Midbrain (tissue), 1 donor: ENCODE results near the gene DNAAF3.
"Not testable (repeated sequence)": the region's sequence is repeated elsewhere in the genome, so short reads cannot be mapped to it uniquely, and the experiment has no call there.

ENCODE experiments used
- DNase-seq: peaks from one replicate; lab custom pipeline; 2025; lab: John Stamatoyannopoulos, UW

The DNAAF3 gene

GRCh38 chr19:55175117-55175867 lies 8.9 kb upstream of the DNAAF3 start:
- DNase-seq: no peak

- DNase-seq: no peak
Observed at GRCh38 chr19:55174425-55175116, 8.2 kb upstream of the DNAAF3 start.

- no peak for DNase-seq
Observed at GRCh38 chr19:55173714-55174409, 7.4 kb upstream of the DNAAF3 start.

- DNase-seq: no peak
Observed at GRCh38 chr19:55173186-55173713, 6.8 kb upstream of the DNAAF3 start.

GRCh38 chr19:55172741-55173140 lies 6.3 kb upstream of the DNAAF3 start:
- no peak for DNase-seq

- DNase-seq: not testable (repeated sequence)
Observed at GRCh38 chr19:55172318-55172717, 5.9 kb upstream of the DNAAF3 start.

GRCh38 chr19:55171440-55171839 lies 5.0 kb upstream of the DNAAF3 start:
- no peak for DNase-seq

GRCh38 chr19:55169136-55169535 lies 2.7 kb upstream of the DNAAF3 start:
- DNase-seq: no peak

- peak; percentile 24 for DNase-seq
Observed at GRCh38 chr19:55165952-55166529, 372 bp downstream of the DNAAF3 start.

- DNase-seq: no peak
Observed at GRCh38 chr19:55161571-55162322, 4.7 kb downstream of the DNAAF3 start.

GRCh38 chr19:55160986-55161365 lies 5.4 kb downstream of the DNAAF3 start:
- no peak for DNase-seq

- DNase-seq: peak; percentile 24
Observed at GRCh38 chr19:55160128-55160985, 6.1 kb downstream of the DNAAF3 start.

- no peak for DNase-seq
Observed at GRCh38 chr19:55158848-55159749, 7.3 kb downstream of the DNAAF3 start.

- DNase-seq: no peak
Observed at GRCh38 chr19:55158423-55158822, 8.0 kb downstream of the DNAAF3 start.

- DNase-seq: no peak
Observed at GRCh38 chr19:55157064-55157908, 9.1 kb downstream of the DNAAF3 start, which contains the start of gene TNNI3. Gene TNNI3 (minus strand): TSS chr19:55157732. CDS start chr19:55157589, 143 bp downstream.

GRCh38 chr19:55156202-55157063 lies 10.0 kb downstream of the DNAAF3 start:
- DNase-seq: no peak

- not testable (repeated sequence) for DNase-seq
Observed at GRCh38 chr19:55155784-55156183, 10.6 kb downstream of the DNAAF3 start.
